ENCODE measurements around the gene SMIM29.
A peak's percentile ranks its signal among the peaks of the same experiment; 100 is the strongest.

SMIM29 gene

DNA sequence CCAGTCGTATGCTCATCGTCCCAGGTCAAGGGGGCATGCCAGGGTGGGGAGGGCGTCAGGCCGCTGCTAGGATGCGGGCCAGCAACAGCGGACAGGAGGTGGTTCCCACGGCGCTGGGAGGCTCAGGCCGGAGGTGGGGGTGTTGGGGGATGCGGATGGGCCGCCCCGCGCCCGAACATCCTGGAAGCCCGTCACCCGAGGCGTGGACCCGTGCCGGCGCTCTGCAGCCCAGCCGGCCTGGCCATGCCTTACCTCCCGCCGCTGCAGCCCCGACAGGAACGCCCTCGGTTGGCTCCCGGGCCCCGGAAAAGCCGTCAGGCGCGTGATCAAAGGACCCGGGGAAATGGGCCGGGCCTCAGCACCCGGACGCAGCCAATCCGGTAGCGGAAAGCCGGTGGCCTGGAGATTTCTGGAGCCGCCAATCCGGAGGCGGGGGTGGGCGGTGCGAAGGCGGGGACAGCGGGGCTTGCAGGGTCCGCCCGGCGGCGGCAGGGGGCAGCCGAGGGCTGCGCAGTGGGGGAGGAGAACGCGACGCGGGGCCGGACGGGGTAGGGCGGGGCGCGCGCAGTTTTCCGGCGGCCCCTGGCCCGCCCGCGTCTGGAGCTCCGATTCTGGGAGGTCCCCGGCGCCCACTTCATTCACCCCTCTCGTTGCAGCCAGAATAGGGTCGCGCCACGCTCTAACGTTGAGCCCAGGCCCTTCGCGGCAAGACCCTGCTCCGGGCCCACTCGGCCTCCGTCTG, at the start of gene SMIM29:
SMIM29 (minus strand) TSS at position 280 of the 742 bp plus-strand sequence. CDS start 1,215 bp downstream, outside the sequence.
- H3K4me1 ChIP-seq (ENCODE audit: control insufficient read depth, insufficient read depth, low read length): peaks cover 31% of the 10 kb centered on the region
- H3K9ac ChIP-seq (ENCODE audit: low read length in 2 of 2): peak within 1 kb of the TSS; percentile 75 to 84
- H3K27me3 ChIP-seq (ENCODE audit: control insufficient read depth in 1 of 2, insufficient read depth in 2 of 2, low read length in 2 of 2): no peaks in the 10 kb centered on the region
- H3K9me3 ChIP-seq (ENCODE audit: control insufficient read depth in 2 of 2, low read length in 2 of 2): no peaks in the 10 kb centered on the region
- H3K4me3 ChIP-seq (ENCODE audit: low read length in 2 of 2): peak within 1 kb of the TSS; percentile 92 to 94
- H3K36me3 ChIP-seq (ENCODE audit: control insufficient read depth in 2 of 2, insufficient read depth in 2 of 2, low read length in 2 of 2): no peaks in the 10 kb centered on the region
- H3K27ac ChIP-seq (ENCODE audit: low read length): peak within 1 kb of the TSS; percentile 58

DNA sequence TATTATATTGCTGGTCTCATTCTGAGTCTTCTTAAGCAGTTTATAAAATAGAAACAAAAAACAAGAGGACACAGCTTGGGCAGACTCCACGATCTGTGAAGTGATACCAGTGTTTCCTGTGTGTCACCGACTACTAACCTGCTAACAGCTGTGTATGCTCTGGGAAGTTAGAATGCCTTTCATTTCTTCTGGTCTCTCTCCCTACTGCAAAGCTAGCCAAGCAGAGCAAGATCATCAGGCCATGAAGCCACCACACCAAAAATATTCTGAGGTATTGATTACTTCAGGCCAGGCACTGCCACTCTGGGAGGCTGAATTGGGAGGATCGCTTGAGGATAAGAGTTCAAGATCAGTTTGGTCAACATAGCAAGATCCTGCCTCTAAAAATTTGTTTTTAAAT, 46.9 kb upstream of the SMIM29 start:
- no peak overlapping the region for H3K27ac ChIP-seq (ENCODE audit: low read length)
- no peaks in the 10 kb centered on the region for H3K9me3 ChIP-seq (ENCODE audit: control insufficient read depth in 2 of 2, low read length in 2 of 2)
- H3K9ac ChIP-seq (ENCODE audit: low read length in 2 of 2): no peak overlapping the region
- no peaks in the 10 kb centered on the region for H3K27me3 ChIP-seq (ENCODE audit: control insufficient read depth in 1 of 2, insufficient read depth in 2 of 2, low read length in 2 of 2)
- no peaks in the 10 kb centered on the region for H3K4me1 ChIP-seq (ENCODE audit: control insufficient read depth, insufficient read depth, low read length)
- peaks cover 10% of the 10 kb centered on the region in 2 donors for H3K36me3 ChIP-seq (ENCODE audit: control insufficient read depth in 2 of 2, insufficient read depth in 2 of 2, low read length in 2 of 2)
- no peak overlapping the region for H3K4me3 ChIP-seq (ENCODE audit: low read length in 2 of 2)

DNA sequence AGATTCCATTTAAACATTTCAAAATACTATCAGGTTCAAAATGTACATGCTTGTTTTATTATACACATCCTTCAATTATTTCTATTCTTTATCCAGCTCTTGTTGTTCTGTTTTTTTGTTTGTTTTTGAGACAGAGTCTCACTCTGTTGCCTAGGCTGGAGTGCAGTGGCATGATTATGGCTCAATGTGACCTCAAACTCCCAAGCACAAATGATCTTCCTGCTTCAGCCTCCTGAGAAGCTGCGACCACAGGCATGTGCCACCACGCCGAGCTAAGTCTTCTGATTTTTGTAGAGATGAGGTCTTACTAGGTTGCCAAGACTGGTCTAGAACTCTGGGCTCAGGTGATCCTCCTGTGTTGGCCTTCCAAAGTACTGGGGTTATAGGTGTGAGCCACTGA, 44.1 kb upstream of the SMIM29 start:
- no peak overlapping the region for H3K4me3 ChIP-seq (ENCODE audit: low read length in 2 of 2)
- H3K27me3 ChIP-seq (ENCODE audit: control insufficient read depth in 1 of 2, insufficient read depth in 2 of 2, low read length in 2 of 2): no peaks in the 10 kb centered on the region
- H3K9ac ChIP-seq (ENCODE audit: low read length in 2 of 2): no peak overlapping the region
- H3K27ac ChIP-seq (ENCODE audit: low read length): no peak overlapping the region
- H3K4me1 ChIP-seq (ENCODE audit: control insufficient read depth, insufficient read depth, low read length): no peaks in the 10 kb centered on the region
- H3K36me3 ChIP-seq (ENCODE audit: control insufficient read depth in 2 of 2, insufficient read depth in 2 of 2, low read length in 2 of 2): peaks cover 13 to 17% of the 10 kb centered on the region in 2 donors
- no peaks in the 10 kb centered on the region for H3K9me3 ChIP-seq (ENCODE audit: control insufficient read depth in 2 of 2, low read length in 2 of 2)

DNA sequence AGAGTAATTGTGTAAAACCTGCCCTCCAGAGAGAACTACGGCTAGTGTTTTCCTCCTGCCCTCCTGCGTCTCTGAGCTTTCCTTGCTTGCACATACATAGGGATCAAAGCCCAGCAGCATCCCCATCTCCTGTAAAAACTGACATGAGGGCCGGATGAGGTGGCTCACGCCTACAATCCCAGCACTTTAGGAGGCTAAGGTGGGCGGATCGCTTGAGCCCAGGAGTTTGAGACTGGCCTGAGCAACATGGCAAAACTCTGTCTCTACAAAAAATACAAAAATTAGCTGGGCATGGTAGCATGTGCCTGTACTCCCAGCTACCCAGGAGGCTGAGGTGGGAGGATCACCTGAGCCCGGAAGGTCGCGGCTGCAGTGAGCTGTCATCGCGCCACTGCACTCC, 40.3 kb upstream of the SMIM29 start:
- Histone ChIP-seq H3K4me1 (ENCODE audit: control insufficient read depth, insufficient read depth, low read length) (no peaks in the 10 kb centered on the region), H3K36me3 (ENCODE audit: control insufficient read depth in 2 of 2, insufficient read depth in 2 of 2, low read length in 2 of 2) (peaks cover 18 to 20% of the 10 kb centered on the region in 2 donors), H3K27ac (ENCODE audit: low read length) (no peak overlapping the region)

DNA sequence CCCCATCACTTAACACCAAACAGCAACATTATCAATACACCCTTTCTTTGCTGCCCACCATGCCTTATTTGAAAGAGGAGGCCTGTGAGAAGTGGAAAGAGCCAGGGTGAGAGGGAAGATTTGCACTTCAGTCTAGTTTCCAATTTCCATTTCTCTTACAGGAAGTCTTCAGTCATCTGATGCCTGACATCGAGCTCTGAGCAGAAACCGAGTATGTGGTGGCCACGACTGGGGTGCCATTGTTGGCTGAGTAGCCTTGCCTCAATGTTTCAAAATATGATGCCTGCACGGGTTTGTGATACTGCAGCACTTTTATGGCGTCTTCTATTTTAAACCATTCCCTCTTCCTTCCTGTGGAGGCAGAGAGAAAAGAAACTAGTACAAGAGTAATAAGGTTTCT, 39.8 kb upstream of the SMIM29 start:
- no peaks in the 10 kb centered on the region for H3K4me1 ChIP-seq (ENCODE audit: control insufficient read depth, insufficient read depth, low read length)
- no peaks in the 10 kb centered on the region for H3K9me3 ChIP-seq (ENCODE audit: control insufficient read depth in 2 of 2, low read length in 2 of 2)
- no peak overlapping the region for H3K4me3 ChIP-seq (ENCODE audit: low read length in 2 of 2)
- no peaks in the 10 kb centered on the region for H3K27me3 ChIP-seq (ENCODE audit: control insufficient read depth in 1 of 2, insufficient read depth in 2 of 2, low read length in 2 of 2)
- no peak overlapping the region for H3K27ac ChIP-seq (ENCODE audit: low read length)
- peaks cover 20 to 22% of the 10 kb centered on the region in 2 donors for H3K36me3 ChIP-seq (ENCODE audit: control insufficient read depth in 2 of 2, insufficient read depth in 2 of 2, low read length in 2 of 2)
- no peak overlapping the region for H3K9ac ChIP-seq (ENCODE audit: low read length in 2 of 2)

More for the DNA sequence above, 40.3 kb upstream of the SMIM29 start:
- Histone ChIP-seq H3K9ac (ENCODE audit: low read length in 2 of 2) (no peak overlapping the region), H3K9me3 (ENCODE audit: control insufficient read depth in 2 of 2, low read length in 2 of 2) (no peaks in the 10 kb centered on the region), H3K27me3 (ENCODE audit: control insufficient read depth in 1 of 2, insufficient read depth in 2 of 2, low read length in 2 of 2) (no peaks in the 10 kb centered on the region), H3K4me3 (ENCODE audit: low read length in 2 of 2) (no peak overlapping the region)

DNA sequence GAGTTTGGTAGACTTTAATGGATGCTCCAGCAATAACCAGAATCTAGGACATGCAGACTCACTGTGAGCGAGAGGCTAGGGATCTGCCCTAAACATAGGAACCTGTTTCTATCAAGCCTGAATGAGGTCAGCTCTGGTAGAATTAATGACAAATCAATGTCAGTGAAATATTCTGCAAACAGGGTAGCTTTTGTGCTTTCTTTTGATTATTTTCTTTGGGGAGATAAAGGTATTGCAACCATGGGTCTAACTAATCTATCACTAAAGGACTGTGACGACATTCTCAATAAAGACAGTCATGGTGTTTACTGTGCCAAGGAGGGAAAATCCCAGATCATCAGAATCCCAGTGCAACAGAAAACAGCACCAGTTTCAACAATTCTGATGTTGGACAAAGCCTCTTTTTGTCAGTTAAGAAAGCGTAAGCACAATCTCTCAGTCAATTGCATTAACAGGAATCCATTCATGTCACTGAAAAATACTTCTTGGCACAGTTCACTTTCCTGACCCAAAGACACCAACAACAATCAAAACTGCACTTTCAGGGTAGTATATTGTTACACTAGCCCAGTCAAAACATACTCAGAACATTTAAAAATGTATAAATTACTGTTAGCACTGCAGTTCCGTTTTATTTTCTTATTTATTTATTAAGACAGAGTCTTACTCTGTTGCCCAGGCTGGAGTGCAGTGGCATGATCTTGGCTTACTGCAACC, 36.8 kb upstream of the SMIM29 start:
- H3K27me3 ChIP-seq (ENCODE audit: control insufficient read depth in 1 of 2, insufficient read depth in 2 of 2, low read length in 2 of 2): no peaks in the 10 kb centered on the region
- H3K4me3 ChIP-seq (ENCODE audit: low read length in 2 of 2): no peak overlapping the region
- H3K9me3 ChIP-seq (ENCODE audit: control insufficient read depth in 2 of 2, low read length in 2 of 2): no peaks in the 10 kb centered on the region
- H3K4me1 ChIP-seq (ENCODE audit: control insufficient read depth, insufficient read depth, low read length): no peaks in the 10 kb centered on the region
- H3K27ac ChIP-seq (ENCODE audit: low read length): no peak overlapping the region
- no peak overlapping the region for H3K9ac ChIP-seq (ENCODE audit: low read length in 2 of 2)
- H3K36me3 ChIP-seq (ENCODE audit: control insufficient read depth in 2 of 2, insufficient read depth in 2 of 2, low read length in 2 of 2): peaks cover 10 to 11% of the 10 kb centered on the region in 2 donors

DNA sequence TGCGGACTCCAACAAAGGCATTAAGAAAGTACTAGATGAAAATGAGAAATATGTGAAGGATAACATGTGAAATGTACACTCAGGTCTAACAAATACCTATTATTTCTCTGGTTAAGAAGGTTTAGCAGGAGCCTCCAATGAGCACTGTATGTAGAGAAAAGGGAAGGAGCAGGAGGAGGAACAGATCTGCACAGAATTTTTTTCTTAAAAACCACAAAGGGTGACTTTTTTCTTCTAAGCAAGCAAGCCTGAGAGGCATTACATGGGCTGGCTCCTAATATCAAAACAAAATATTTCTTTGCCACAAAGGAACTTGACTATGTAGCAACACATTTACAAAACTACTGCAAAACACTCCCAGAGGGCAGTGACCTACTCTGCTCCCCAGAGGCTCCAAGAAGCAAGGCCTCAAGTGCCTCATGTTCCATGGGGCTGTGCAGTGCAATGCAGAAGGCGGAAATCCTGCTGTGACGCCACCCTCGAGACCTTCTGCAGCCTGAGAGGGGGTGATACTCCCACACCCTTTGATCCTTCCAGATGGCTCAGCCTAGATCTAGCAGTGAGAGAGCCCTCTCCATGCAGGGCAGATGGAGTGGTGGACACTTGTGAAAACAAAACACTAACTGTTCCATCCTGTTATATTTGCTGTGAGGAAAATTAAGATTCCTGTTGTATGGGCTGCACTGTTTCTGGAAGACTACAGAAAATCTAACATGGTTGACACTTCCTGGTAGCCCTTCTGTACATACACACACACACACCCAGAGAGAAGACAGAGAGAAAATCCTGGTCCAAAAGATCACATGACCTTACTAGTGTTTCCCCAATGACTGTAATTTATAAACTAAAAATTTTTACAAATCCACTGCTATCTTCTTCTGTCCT, 36.0 kb upstream of the SMIM29 start:
- H3K27me3 ChIP-seq (ENCODE audit: control insufficient read depth in 1 of 2, insufficient read depth in 2 of 2, low read length in 2 of 2): no peaks in the 10 kb centered on the region
- no peaks in the 10 kb centered on the region for H3K9me3 ChIP-seq (ENCODE audit: control insufficient read depth in 2 of 2, low read length in 2 of 2)
- no peaks in the 10 kb centered on the region for H3K4me1 ChIP-seq (ENCODE audit: control insufficient read depth, insufficient read depth, low read length)
- no peak overlapping the region for H3K9ac ChIP-seq (ENCODE audit: low read length in 2 of 2)
- peaks cover 10 to 11% of the 10 kb centered on the region in 2 donors for H3K36me3 ChIP-seq (ENCODE audit: control insufficient read depth in 2 of 2, insufficient read depth in 2 of 2, low read length in 2 of 2)
- no peak overlapping the region for H3K4me3 ChIP-seq (ENCODE audit: low read length in 2 of 2)
- H3K27ac ChIP-seq (ENCODE audit: low read length): no peak overlapping the region

DNA sequence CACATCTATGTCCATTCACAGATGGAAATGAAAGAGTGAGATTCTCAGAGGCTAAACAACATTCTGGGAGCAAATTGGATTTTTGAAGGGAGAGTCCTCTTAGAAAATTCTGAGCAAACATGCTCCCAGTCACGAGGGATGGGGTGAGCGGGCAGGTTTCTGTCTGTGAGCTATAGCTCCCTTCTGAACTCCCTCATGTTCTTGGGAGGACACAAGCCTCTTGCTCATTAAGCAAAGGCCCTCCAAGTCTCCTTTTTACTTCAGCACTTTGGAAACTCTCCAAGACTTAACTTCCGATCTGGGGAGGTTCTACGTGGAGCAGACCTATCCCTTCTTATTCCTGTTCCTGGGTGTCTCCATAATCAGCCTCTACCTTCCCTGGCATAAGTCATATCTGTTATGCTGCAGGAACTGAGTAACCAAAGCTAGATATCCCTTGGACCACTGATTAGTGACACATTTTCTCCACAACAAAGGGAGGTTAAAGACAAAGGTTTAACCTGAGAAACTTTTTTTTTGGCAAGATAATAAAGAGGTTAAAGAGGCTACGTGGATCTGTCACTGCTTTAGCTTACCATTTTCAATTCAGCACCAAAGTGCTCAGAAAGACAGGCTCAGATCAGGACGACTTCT, 33.0 kb upstream of the SMIM29 start:
- H3K4me1 ChIP-seq (ENCODE audit: control insufficient read depth, insufficient read depth, low read length): peaks cover under 1% of the 10 kb centered on the region
- no peak overlapping the region for H3K9ac ChIP-seq (ENCODE audit: low read length in 2 of 2)
- H3K4me3 ChIP-seq (ENCODE audit: low read length in 2 of 2): no peak overlapping the region
- no peaks in the 10 kb centered on the region for H3K9me3 ChIP-seq (ENCODE audit: control insufficient read depth in 2 of 2, low read length in 2 of 2)
- H3K27me3 ChIP-seq (ENCODE audit: control insufficient read depth in 1 of 2, insufficient read depth in 2 of 2, low read length in 2 of 2): no peaks in the 10 kb centered on the region
- H3K36me3 ChIP-seq (ENCODE audit: control insufficient read depth in 2 of 2, insufficient read depth in 2 of 2, low read length in 2 of 2): peaks cover 4 to 10% of the 10 kb centered on the region in 2 donors
- H3K27ac ChIP-seq (ENCODE audit: low read length): no peak overlapping the region

DNA sequence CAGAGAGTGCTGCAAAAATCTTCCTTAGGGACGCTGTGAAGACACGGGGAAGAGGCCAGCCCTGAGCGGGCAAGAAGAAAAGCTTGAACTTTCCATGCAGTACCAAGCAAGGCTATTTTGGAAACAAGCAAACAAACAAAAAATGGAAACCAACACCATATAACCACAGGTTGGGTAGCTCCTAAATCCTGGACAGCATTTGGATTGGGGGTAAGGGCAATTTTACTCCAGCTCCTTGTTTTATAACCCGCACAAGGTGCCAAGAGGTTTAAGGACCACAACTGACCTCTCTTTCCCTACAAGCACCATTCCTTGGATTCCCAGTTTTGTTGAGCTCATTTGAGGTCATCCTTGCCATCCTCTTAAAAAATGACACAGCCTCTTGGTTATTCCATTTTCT, 31.4 kb upstream of the SMIM29 start:
- Histone ChIP-seq H3K9me3 (ENCODE audit: control insufficient read depth in 2 of 2, low read length in 2 of 2) (no peaks in the 10 kb centered on the region), H3K27me3 (ENCODE audit: control insufficient read depth in 1 of 2, insufficient read depth in 2 of 2, low read length in 2 of 2) (no peaks in the 10 kb centered on the region), H3K36me3 (ENCODE audit: control insufficient read depth in 2 of 2, insufficient read depth in 2 of 2, low read length in 2 of 2) (peaks cover 4 to 10% of the 10 kb centered on the region in 2 donors), H3K4me3 (ENCODE audit: low read length in 2 of 2) (no peak overlapping the region), H3K27ac (ENCODE audit: low read length) (no peak overlapping the region), H3K4me1 (ENCODE audit: control insufficient read depth, insufficient read depth, low read length) (peaks cover 2% of the 10 kb centered on the region), H3K9ac (ENCODE audit: low read length in 2 of 2) (no peak overlapping the region)

DNA sequence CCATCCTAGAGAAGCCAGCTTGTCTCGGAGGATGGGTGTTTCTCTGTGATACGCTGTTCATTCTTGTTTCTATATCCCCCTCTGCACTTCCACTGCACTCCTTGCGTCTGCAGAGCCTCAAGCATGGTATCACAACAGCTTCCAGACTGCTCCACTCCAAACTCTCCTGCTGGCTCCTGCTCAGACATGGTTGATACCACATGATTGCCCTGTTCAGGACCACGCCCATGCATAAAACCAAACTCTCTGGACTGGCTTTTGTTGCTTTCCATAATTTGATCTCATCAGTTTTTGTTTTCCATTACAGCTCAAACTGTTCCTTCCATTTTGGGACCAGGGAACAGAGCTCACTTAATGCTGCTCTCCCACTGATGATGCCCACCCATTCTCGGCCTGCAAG, 30.0 kb upstream of the SMIM29 start:
- Histone ChIP-seq H3K9ac (ENCODE audit: low read length in 2 of 2) (no peak overlapping the region), H3K27me3 (ENCODE audit: control insufficient read depth in 1 of 2, insufficient read depth in 2 of 2, low read length in 2 of 2) (no peaks in the 10 kb centered on the region), H3K27ac (ENCODE audit: low read length) (no peak overlapping the region), H3K4me1 (ENCODE audit: control insufficient read depth, insufficient read depth, low read length) (peaks cover 2% of the 10 kb centered on the region), H3K9me3 (ENCODE audit: control insufficient read depth in 2 of 2, low read length in 2 of 2) (no peaks in the 10 kb centered on the region), H3K36me3 (ENCODE audit: control insufficient read depth in 2 of 2, insufficient read depth in 2 of 2, low read length in 2 of 2) (peaks cover under 1 to 7% of the 10 kb centered on the region in 2 donors), H3K4me3 (ENCODE audit: low read length in 2 of 2) (no peak overlapping the region)

Measured in stomach smooth muscle (tissue), 2 donors.